GM12878 (cell line): Measurements from ENCODE around the gene SETBP1. TPM values are rescaled to one million over a fixed set of nuclear protein-coding genes. Genes with fewer than 3 reads are reported as not detected.

Experiments
- BMI1 ChIP-seq: fragments of 450-650 bp; IDR thresholded peaks from 2 replicates; pipeline ENCODE4 v1.6.1; 2016; ENCODE audit warnings: mild to moderate bottlenecking, moderate library complexity, borderline replicate concordance
- CBX5 ChIP-seq: sonication (generic); IDR thresholded peaks from 2 replicates; pipeline ENCODE4 v1.6.1; 2016; ENCODE audit warnings: low read depth, moderate library complexity, mild to moderate bottlenecking, inconsistent platforms
- CEBPB ChIP-seq, 2 experiments: fragments of 150-350 bp in 1 of 2; IDR thresholded peaks; 2 replicates each; pipeline ENCODE4 v1.6.1; 2012 to 2014; ENCODE audit warnings: low read depth in 2 of 2, low read length in 2 of 2, borderline replicate concordance in 1 of 2, inconsistent platforms in 1 of 2
- CREB1 ChIP-seq: IDR thresholded peaks from 2 replicates; pipeline ENCODE4 v1.6.1; 2012; ENCODE audit warnings: low read depth, mild to moderate bottlenecking, inconsistent platforms
- GABPA ChIP-seq: IDR thresholded peaks from 2 replicates; pipeline ENCODE4 v1.6.1; 2014; ENCODE audit warnings: antibody characterized with exemption, low read depth, mild to moderate bottlenecking, inconsistent platforms
- HCFC1 ChIP-seq: fragments of 150-350 bp; IDR thresholded peaks from 2 replicates; pipeline ENCODE4 v1.6.1; 2014; ENCODE audit warnings: low read length
- IRF5 ChIP-seq: fragments of 450-650 bp; IDR thresholded peaks from 2 replicates; pipeline ENCODE4 v1.6.1; 2017; ENCODE audit warnings: borderline replicate concordance
- JUND ChIP-seq: IDR thresholded peaks from 2 replicates; pipeline ENCODE4 v1.6.1; 2012; ENCODE audit warnings: low read depth, mild to moderate bottlenecking, low read length, improper control_type of control experiment, moderate library complexity
- MXI1 ChIP-seq: fragments of 150-350 bp; IDR thresholded peaks from 2 replicates; pipeline ENCODE4 v1.6.1; 2011; ENCODE audit warnings: low read depth, mild to moderate bottlenecking, inconsistent platforms, low read length, improper control_type of control experiment
- NFYA ChIP-seq: IDR thresholded peaks from 2 replicates; pipeline ENCODE4 v1.6.1; 2011; ENCODE audit warnings: low read depth, mild to moderate bottlenecking, low read length, improper control_type of control experiment, borderline replicate concordance
- PML ChIP-seq: IDR thresholded peaks from 2 replicates; pipeline ENCODE4 v1.6.1; 2012; ENCODE audit warnings: low read length, inconsistent platforms
- RAD21 ChIP-seq: IDR thresholded peaks from 2 replicates; pipeline ENCODE4 v1.6.1; 2011; ENCODE audit warnings: mild to moderate bottlenecking, low read depth, low read length, moderate library complexity; ENCODE audit not compliant: insufficient read depth
- polyA plus RNA-seq, 11 experiments: library from polyadenylated mRNA; depleted of rRNA in 4 of 11; unstranded in 6 of 11; stranded (reverse) in 5 of 11; fragments of >200 nt; fragmentation: Nextera tagmentation in 4 of 11; fragmentation: Illumina TruSeq in 1 of 11; extraction: Ambion mirVana in 4 of 11; extraction: Trizol in 1 of 11; gene quantifications; 1 replicate in 1 of 11; 2 replicates in 10 of 11; pipeline versions ENCODE4 v1.2.1 to v1.2.3, GENCODE V29; 2011 to 2016; ENCODE audit warnings: inconsistent platforms in 2 of 11, missing spikeins in 2 of 11, low read depth in 1 of 11
- total RNA-seq, 4 experiments: library from RNA; depleted of rRNA in 3 of 4; stranded (reverse); fragments of >200 nt in 3 of 4; fragmentation: Illumina TruSeq in 1 of 4; extraction: Trizol in 1 of 4; gene quantifications; 2 replicates each; pipeline versions ENCODE4 v1.2.1 to v1.2.3, GENCODE V29; 2013 to 2021
- TF ChIP-seq, protein P1 (sequence below): fragments of 450-650 bp; IDR thresholded peaks from 2 replicates; pipeline ENCODE4 v1.6.1; 2016; ENCODE audit warnings: mild to moderate bottlenecking
- TF ChIP-seq, protein P2 (sequence below): fragments of 450-650 bp; formaldehyde crosslinking; IDR thresholded peaks from 2 replicates; pipeline ENCODE4 v1.5.0; 2022; ENCODE audit warnings: mild to moderate bottlenecking, missing genetic modification characterization
- TF ChIP-seq, protein P3 (sequence below): IDR thresholded peaks from 2 replicates; pipeline ENCODE4 v1.6.1; 2011; ENCODE audit warnings: borderline replicate concordance, low read depth, mild to moderate bottlenecking, moderate library complexity, low read length; ENCODE audit not compliant: insufficient read depth, poor library complexity, severe bottlenecking
- TF ChIP-seq, protein P4 (sequence below): IDR thresholded peaks from 2 replicates; pipeline ENCODE4 v1.6.1; 2011; ENCODE audit warnings: mild to moderate bottlenecking, low read depth, low read length, moderate library complexity; ENCODE audit not compliant: insufficient replicate concordance
- TF ChIP-seq, protein P5 (sequence below): fragments of 450-650 bp; IDR thresholded peaks from 2 replicates; pipeline ENCODE4 v1.6.1; 2017; ENCODE audit warnings: mild to moderate bottlenecking, low read depth, inconsistent platforms; ENCODE audit not compliant: poor library complexity, severe bottlenecking

The SETBP1 gene
- total and polyA plus RNA-seq, 10 of the 15 experiments (the other 5 are each of a cell fraction or from before 2014, with no cell fraction given) = 0.99 to 29.7 (median 8.3) TPM

DNA sequence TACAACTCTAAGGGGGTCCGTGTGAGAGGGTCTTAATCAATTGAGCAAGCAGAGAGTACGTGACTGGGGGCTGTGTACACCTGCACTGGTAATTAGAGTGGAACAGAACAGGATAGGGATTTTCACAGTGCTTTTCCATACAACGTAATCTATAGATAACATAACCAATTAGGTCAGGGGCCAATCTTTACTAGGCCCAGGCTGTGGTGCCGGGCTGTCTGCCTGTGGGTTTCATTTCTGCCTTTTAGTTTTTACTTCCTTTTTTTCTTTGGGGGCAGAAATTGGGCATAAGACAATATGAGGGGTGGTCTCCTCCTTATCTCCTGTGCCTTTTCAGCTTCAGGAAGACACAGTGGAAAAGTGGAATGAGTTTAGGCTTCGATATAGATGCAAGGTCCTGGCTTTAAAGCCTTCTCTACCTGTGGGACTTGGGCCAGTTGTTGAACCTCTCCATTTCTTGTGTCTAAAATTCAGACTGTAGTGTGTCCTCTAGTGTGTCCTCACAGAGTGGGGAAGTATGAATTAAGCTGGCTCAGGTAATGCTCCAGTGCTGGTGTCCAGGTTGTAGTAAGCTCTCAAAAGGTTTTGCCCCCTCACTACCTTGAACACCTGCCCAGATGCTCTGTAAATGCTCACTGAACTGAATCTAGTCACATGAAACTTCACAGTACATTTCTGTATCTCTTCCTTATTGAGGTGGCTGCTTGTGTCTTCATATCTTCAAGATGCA, 422.8 kb downstream of the SETBP1 start (continued):
- no peak for TF ChIP-seq IRF5
- TF ChIP-seq NFYA = no peak
- TF ChIP-seq, protein P1, sequence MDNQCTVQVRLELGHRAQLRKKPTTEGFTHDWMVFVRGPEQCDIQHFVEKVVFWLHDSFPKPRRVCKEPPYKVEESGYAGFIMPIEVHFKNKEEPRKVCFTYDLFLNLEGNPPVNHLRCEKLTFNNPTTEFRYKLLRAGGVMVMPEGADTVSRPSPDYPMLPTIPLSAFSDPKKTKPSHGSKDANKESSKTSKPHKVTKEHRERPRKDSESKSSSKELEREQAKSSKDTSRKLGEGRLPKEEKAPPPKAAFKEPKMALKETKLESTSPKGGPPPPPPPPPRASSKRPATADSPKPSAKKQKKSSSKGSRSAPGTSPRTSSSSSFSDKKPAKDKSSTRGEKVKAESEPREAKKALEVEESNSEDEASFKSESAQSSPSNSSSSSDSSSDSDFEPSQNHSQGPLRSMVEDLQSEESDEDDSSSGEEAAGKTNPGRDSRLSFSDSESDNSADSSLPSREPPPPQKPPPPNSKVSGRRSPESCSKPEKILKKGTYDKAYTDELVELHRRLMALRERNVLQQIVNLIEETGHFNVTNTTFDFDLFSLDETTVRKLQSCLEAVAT = peak; percentile 53; the same call in 1 of the 2 replicates
- TF ChIP-seq, protein P2, sequence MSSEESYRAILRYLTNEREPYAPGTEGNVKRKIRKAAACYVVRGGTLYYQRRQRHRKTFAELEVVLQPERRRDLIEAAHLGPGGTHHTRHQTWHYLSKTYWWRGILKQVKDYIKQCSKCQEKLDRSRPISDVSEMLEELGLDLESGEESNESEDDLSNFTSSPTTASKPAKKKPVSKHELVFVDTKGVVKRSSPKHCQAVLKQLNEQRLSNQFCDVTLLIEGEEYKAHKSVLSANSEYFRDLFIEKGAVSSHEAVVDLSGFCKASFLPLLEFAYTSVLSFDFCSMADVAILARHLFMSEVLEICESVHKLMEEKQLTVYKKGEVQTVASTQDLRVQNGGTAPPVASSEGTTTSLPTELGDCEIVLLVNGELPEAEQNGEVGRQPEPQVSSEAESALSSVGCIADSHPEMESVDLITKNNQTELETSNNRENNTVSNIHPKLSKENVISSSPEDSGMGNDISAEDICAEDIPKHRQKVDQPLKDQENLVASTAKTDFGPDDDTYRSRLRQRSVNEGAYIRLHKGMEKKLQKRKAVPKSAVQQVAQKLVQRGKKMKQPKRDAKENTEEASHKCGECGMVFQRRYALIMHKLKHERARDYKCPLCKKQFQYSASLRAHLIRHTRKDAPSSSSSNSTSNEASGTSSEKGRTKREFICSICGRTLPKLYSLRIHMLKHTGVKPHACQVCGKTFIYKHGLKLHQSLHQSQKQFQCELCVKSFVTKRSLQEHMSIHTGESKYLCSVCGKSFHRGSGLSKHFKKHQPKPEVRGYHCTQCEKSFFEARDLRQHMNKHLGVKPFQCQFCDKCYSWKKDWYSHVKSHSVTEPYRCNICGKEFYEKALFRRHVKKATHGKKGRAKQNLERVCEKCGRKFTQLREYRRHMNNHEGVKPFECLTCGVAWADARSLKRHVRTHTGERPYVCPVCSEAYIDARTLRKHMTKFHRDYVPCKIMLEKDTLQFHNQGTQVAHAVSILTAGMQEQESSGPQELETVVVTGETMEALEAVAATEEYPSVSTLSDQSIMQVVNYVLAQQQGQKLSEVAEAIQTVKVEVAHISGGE (CRISPR knock-in tag) = no peak
- 0 out of 2 replicates have a peak, but pooled peaks have one; percentile 21 for TF ChIP-seq MXI1
- no peak for TF ChIP-seq JUND
- TF ChIP-seq PML = no peak
- TF ChIP-seq, protein P3, sequence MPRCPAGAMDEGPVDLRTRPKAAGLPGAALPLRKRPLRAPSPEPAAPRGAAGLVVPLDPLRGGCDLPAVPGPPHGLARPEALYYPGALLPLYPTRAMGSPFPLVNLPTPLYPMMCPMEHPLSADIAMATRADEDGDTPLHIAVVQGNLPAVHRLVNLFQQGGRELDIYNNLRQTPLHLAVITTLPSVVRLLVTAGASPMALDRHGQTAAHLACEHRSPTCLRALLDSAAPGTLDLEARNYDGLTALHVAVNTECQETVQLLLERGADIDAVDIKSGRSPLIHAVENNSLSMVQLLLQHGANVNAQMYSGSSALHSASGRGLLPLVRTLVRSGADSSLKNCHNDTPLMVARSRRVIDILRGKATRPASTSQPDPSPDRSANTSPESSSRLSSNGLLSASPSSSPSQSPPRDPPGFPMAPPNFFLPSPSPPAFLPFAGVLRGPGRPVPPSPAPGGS = no peak
- 0 out of 2 replicates have a peak, but pooled peaks have one; percentile 16 for TF ChIP-seq CREB1
- TF ChIP-seq RAD21 = no peak
- TF ChIP-seq CBX5 = no peak
- TF ChIP-seq BMI1 = peak; percentile 61; the same call in 1 of the 2 replicates
- no peak for TF ChIP-seq GABPA
- TF ChIP-seq, protein P4, sequence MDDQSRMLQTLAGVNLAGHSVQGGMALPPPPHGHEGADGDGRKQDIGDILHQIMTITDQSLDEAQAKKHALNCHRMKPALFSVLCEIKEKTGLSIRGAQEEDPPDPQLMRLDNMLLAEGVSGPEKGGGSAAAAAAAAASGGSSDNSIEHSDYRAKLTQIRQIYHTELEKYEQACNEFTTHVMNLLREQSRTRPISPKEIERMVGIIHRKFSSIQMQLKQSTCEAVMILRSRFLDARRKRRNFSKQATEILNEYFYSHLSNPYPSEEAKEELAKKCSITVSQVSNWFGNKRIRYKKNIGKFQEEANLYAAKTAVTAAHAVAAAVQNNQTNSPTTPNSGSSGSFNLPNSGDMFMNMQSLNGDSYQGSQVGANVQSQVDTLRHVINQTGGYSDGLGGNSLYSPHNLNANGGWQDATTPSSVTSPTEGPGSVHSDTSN = no peak
- no peak for TF ChIP-seq HCFC1
- no peak for TF ChIP-seq CEBPB (IDR thresholded peaks at IDR 0.05; ENCODE audit: borderline replicate concordance in 1 of 2, low read depth in 2 of 2, low read length in 2 of 2)
- TF ChIP-seq, protein P5, sequence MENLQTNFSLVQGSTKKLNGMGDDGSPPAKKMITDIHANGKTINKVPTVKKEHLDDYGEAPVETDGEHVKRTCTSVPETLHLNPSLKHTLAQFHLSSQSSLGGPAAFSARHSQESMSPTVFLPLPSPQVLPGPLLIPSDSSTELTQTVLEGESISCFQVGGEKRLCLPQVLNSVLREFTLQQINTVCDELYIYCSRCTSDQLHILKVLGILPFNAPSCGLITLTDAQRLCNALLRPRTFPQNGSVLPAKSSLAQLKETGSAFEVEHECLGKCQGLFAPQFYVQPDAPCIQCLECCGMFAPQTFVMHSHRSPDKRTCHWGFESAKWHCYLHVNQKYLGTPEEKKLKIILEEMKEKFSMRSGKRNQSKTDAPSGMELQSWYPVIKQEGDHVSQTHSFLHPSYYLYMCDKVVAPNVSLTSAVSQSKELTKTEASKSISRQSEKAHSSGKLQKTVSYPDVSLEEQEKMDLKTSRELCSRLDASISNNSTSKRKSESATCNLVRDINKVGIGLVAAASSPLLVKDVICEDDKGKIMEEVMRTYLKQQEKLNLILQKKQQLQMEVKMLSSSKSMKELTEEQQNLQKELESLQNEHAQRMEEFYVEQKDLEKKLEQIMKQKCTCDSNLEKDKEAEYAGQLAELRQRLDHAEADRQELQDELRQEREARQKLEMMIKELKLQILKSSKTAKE = peak; percentile 82
